Measurements from ENCODE around the gene PRAC1. TPM values are rescaled to one million over a fixed set of nuclear protein-coding genes. Genes with fewer than 3 reads are reported as not detected.

The PRAC1 gene
- total and polyA plus RNA-seq, 10 of the 15 experiments (the other 5 are each of a cell fraction or from before 2014, with no cell fraction given), result not detected

GRCh38 chr17:48693178-48693577 lies 29.1 kb downstream of the PRAC1 start:
- Histone ChIP-seq H3K27me3 (replicated peaks in 1 of 2; ENCODE audit: control insufficient read depth in 2 of 2, insufficient read depth in 2 of 2, low read length in 1 of 2) (no peaks in the 10 kb centered on the region), H3K9me3 (replicated peaks; ENCODE audit: control insufficient read depth, insufficient read depth, low read length) (no peaks in the 10 kb centered on the region), H3K79me2 (ENCODE audit: control insufficient read depth, insufficient read depth, low read length) (no peaks in the 10 kb centered on the region), H3K4me2 (ENCODE audit: control insufficient read depth, insufficient read depth) (no peak overlapping the region), H3K36me3 (ENCODE audit: control insufficient read depth in 2 of 2, insufficient read depth in 2 of 2, low read length in 1 of 2) (no peaks in the 10 kb centered on the region), H4K20me1 (ENCODE audit: control insufficient read depth, insufficient read depth) (no peaks in the 10 kb centered on the region), H3K9ac (ENCODE audit: control insufficient read depth, insufficient read depth, low read length) (no peak overlapping the region), H3K27ac (ENCODE audit: control insufficient read depth, insufficient read depth) (no peak overlapping the region), H2AFZ (ENCODE audit: control insufficient read depth, low read depth, low read length) (no peak overlapping the region), H3K4me3 (no peak overlapping the region), H3K4me1 (ENCODE audit: control insufficient read depth, insufficient read depth, low read length) (no peaks in the 10 kb centered on the region)
- RAD21 ChIA-PET (ENCODE audit: unreplicated experiment), result no interaction called here
- no peak for DNase-seq (ENCODE audit: low read depth, low spot score)
- in situ Hi-C loops (cut with MboI), result no loop called here
- no TSS peak for BruUV-seq (replicated peaks)
- WGBS (ENCODE audit: insufficient coverage, insufficient replicate concordance, low lambda C conversion rate, missing lambda C conversion rate), result 0% methylated on average over 1 of the region's 1 CpG
- POLR2A ChIA-PET, result no interaction called here
- ATAC-seq, result no peak
- FAIRE-seq, result no peak
- SMC1A ChIA-PET (ENCODE audit: uncharacterized antibody, unreplicated experiment), result no interaction called here
- intact Hi-C loops (cut with micrococcal nuclease; ENCODE audit: unreplicated experiment), result no loop called here
- CTCF ChIA-PET, result interaction anchor here (0.7 to 1.8 kb wide), 2 partner anchors 14 to 186 kb away, joined by 3 to 6 read pairs; no protein-coding TSS in a partner anchor
- TF ChIP-seq RELB (IDR thresholded peaks at IDR 0.05; ENCODE audit: low read depth) (no peak), USF2 (IDR thresholded peaks at IDR 0.05; ENCODE audit: borderline replicate concordance, low read depth, low read length) (no peak), PAX8 (IDR thresholded peaks at IDR 0.05) (no peak)

GRCh38 chr17:48692049-48692448 lies 30.3 kb downstream of the PRAC1 start:
- ATAC-seq (no peak), DNase-seq (ENCODE audit: low read depth, low spot score) (no peak), FAIRE-seq (no peak)
- no TSS peak for BruUV-seq (replicated peaks)
- intact Hi-C loops (cut with micrococcal nuclease; ENCODE audit: unreplicated experiment), result no loop called here
- H3K9ac ChIP-seq (ENCODE audit: control insufficient read depth, insufficient read depth, low read length), result no peak overlapping the region
- no peaks in the 10 kb centered on the region for H3K79me2 ChIP-seq (ENCODE audit: control insufficient read depth, insufficient read depth, low read length)
- no peak overlapping the region for H3K4me2 ChIP-seq (ENCODE audit: control insufficient read depth, insufficient read depth)
- H3K4me1 ChIP-seq (ENCODE audit: control insufficient read depth, insufficient read depth, low read length), result no peaks in the 10 kb centered on the region
- in situ Hi-C loops (cut with MboI), result no loop called here
- H3K27ac ChIP-seq (ENCODE audit: control insufficient read depth, insufficient read depth), result no peak overlapping the region
- ChIA-PET SMC1A (ENCODE audit: uncharacterized antibody, unreplicated experiment) (no interaction called here), CTCF (interaction anchor here (1.8 kb wide), 1 partner anchor 13 kb away, joined by 6 read pairs; no protein-coding TSS in a partner anchor), RAD21 (ENCODE audit: unreplicated experiment) (no interaction called here), POLR2A (interaction anchor here (0.6 kb wide), 1 partner anchor 144 kb away, joined by 3 read pairs; no protein-coding TSS in a partner anchor)
- no peak overlapping the region for H3K4me3 ChIP-seq
- H3K9me3 ChIP-seq (replicated peaks; ENCODE audit: control insufficient read depth, insufficient read depth, low read length), result no peaks in the 10 kb centered on the region
- no peaks in the 10 kb centered on the region for H4K20me1 ChIP-seq (ENCODE audit: control insufficient read depth, insufficient read depth)
- no peaks in the 10 kb centered on the region for H3K27me3 ChIP-seq (replicated peaks in 1 of 2; ENCODE audit: control insufficient read depth in 2 of 2, insufficient read depth in 2 of 2, low read length in 1 of 2)
- WGBS (ENCODE audit: insufficient coverage, insufficient replicate concordance, low lambda C conversion rate, missing lambda C conversion rate), result 89% methylated on average over 1 of the region's 1 CpG
- H3K36me3 ChIP-seq (ENCODE audit: control insufficient read depth in 2 of 2, insufficient read depth in 2 of 2, low read length in 1 of 2), result no peaks in the 10 kb centered on the region
- H2AFZ ChIP-seq (ENCODE audit: control insufficient read depth, low read depth, low read length), result no peak overlapping the region
- TF ChIP-seq BRCA1 (IDR thresholded peaks at IDR 0.05; ENCODE audit: low read depth, low read length), result no peak
- TF ChIP-seq TARDBP (IDR thresholded peaks at IDR 0.05; ENCODE audit: borderline replicate concordance), result no peak
- TF ChIP-seq ZBTB33 (IDR thresholded peaks at IDR 0.05), result no peak
- no peak for TF ChIP-seq EED (IDR thresholded peaks at IDR 0.05; ENCODE audit: low read depth)
- no peak for TF ChIP-seq ZNF274 (IDR thresholded peaks at IDR 0.05; ENCODE audit: insufficient read depth, insufficient read length)
- no peak for TF ChIP-seq ATF3 (IDR thresholded peaks at IDR 0.05; ENCODE audit: borderline replicate concordance, extremely low read depth, low read depth, low read length)
- TF ChIP-seq RAD51 (IDR thresholded peaks at IDR 0.05), result no peak
- TF ChIP-seq GABPA (IDR thresholded peaks at IDR 0.05; ENCODE audit: low read depth), result no peak

Measured in GM12878 (cell line).